H9 (cell line): ENCODE results near the gene DAAM1. TPM values are rescaled to one million over a fixed set of nuclear protein-coding genes. Genes with fewer than 3 reads are reported as not detected.

Source experiments
- DNase-seq: peaks from one replicate; pipeline ENCODE4 v3.0.0-alpha.2; 2017
- H2AFZ ChIP-seq: one replicate; pipeline ENCODE4 v1.6.1; 2013; ENCODE audit warnings: mild to moderate bottlenecking, low read length, control low read depth, moderate library complexity
- H2AK5ac ChIP-seq: 2 replicates; pipeline ENCODE4 v1.6.1; 2013; ENCODE audit warnings: low read length, control low read depth, mixed read lengths; ENCODE audit not compliant: insufficient read length
- H2BK120ac ChIP-seq: one replicate; pipeline ENCODE4 v1.6.1; 2013; ENCODE audit warnings: low read depth, mild to moderate bottlenecking, low read length, control low read depth, inconsistent platforms; ENCODE audit not compliant: poor library complexity, severe bottlenecking
- H2BK12ac ChIP-seq: 2 replicates; pipeline ENCODE4 v1.6.1; 2013; ENCODE audit warnings: low read length, control low read depth, mixed read lengths, low read depth; ENCODE audit not compliant: insufficient read length
- H2BK15ac ChIP-seq: 2 replicates; pipeline ENCODE4 v1.6.1; 2013; ENCODE audit warnings: low read depth, low read length, control low read depth
- H2BK20ac ChIP-seq: one replicate; pipeline ENCODE4 v1.6.1; 2013; ENCODE audit warnings: low read depth, mild to moderate bottlenecking, low read length, control low read depth, inconsistent platforms; ENCODE audit not compliant: poor library complexity, severe bottlenecking
- H2BK5ac ChIP-seq: 2 replicates; pipeline ENCODE4 v1.6.1; 2013; ENCODE audit warnings: low read length, control low read depth, mixed read lengths; ENCODE audit not compliant: insufficient read length
- H3K14ac ChIP-seq: 2 replicates; pipeline ENCODE4 v1.6.1; 2013; ENCODE audit warnings: low read length, control low read depth; ENCODE audit not compliant: insufficient read depth
- H3K18ac ChIP-seq: 2 replicates; pipeline ENCODE4 v1.6.1; 2013; ENCODE audit warnings: low read depth, mild to moderate bottlenecking, mixed read lengths, low read length, control low read depth; ENCODE audit not compliant: insufficient read length
- H3K23ac ChIP-seq: 2 replicates; pipeline ENCODE4 v1.6.1; 2013; ENCODE audit warnings: low read length, control low read depth, mixed read lengths, low read depth; ENCODE audit not compliant: insufficient read length
- H3K23me2 ChIP-seq: 2 replicates; pipeline ENCODE4 v1.6.1; 2013; ENCODE audit warnings: low read depth, mild to moderate bottlenecking, mixed read lengths, low read length, control low read depth; ENCODE audit not compliant: insufficient read length, poor library complexity, severe bottlenecking
- H3K27ac ChIP-seq: 2 replicates; pipeline ENCODE4 v1.5.1; 2013; ENCODE audit warnings: low read length, control low read depth, mixed read lengths, low read depth; ENCODE audit not compliant: insufficient read length
- H3K27me3 ChIP-seq: 2 replicates; pipeline ENCODE4 v1.6.1; 2013; ENCODE audit warnings: low read length, control low read depth, inconsistent platforms; ENCODE audit not compliant: insufficient read depth
- H3K4ac ChIP-seq: 2 replicates; pipeline ENCODE4 v1.6.1; 2013; ENCODE audit warnings: low read depth, mild to moderate bottlenecking, control low read depth, inconsistent platforms, low read length, moderate library complexity
- H3K4me1 ChIP-seq: 2 replicates; pipeline ENCODE4 v1.6.1; 2013; ENCODE audit warnings: low read length, control low read depth, inconsistent platforms; ENCODE audit not compliant: insufficient read depth
- H3K4me2 ChIP-seq: 2 replicates; pipeline ENCODE4 v1.6.1; 2013; ENCODE audit warnings: low read length, control low read depth, mixed read lengths; ENCODE audit not compliant: insufficient read length, insufficient read depth
- H3K56ac ChIP-seq: 2 replicates; pipeline ENCODE4 v1.6.1; 2013; ENCODE audit warnings: low read depth, mild to moderate bottlenecking, mixed read lengths, low read length, control low read depth; ENCODE audit not compliant: insufficient read length
- H3K79me1 ChIP-seq: 2 replicates; pipeline ENCODE4 v1.6.1; 2013; ENCODE audit warnings: low read depth, mild to moderate bottlenecking, moderate library complexity, low read length, control low read depth, inconsistent platforms; ENCODE audit not compliant: insufficient read depth, poor library complexity, severe bottlenecking
- H3K79me2 ChIP-seq: 2 replicates; pipeline ENCODE4 v1.6.1; 2013; ENCODE audit warnings: low read length, control low read depth, inconsistent platforms; ENCODE audit not compliant: insufficient read depth
- H3K9ac ChIP-seq: 2 replicates; pipeline ENCODE4 v1.6.1; 2013; ENCODE audit warnings: low read length, control low read depth, mixed read lengths; ENCODE audit not compliant: insufficient read length; ENCODE audit errors: extremely low read depth
- H3K9me3 ChIP-seq: one replicate; pipeline ENCODE4 v1.6.1; 2013; ENCODE audit warnings: low read depth, low read length, inconsistent platforms; ENCODE audit not compliant: control insufficient read depth
- H3T11ph ChIP-seq: one replicate; pipeline ENCODE4 v1.6.1; 2013; ENCODE audit warnings: mild to moderate bottlenecking, low read length, control low read depth, inconsistent platforms
- H4K20me1 ChIP-seq: one replicate; pipeline ENCODE4 v1.6.1; 2013; ENCODE audit not compliant: control insufficient read depth, insufficient read length, insufficient read depth
- H4K5ac ChIP-seq: 2 replicates; pipeline ENCODE4 v1.6.1; 2013; ENCODE audit warnings: low read depth, mild to moderate bottlenecking, mixed read lengths, low read length, control low read depth; ENCODE audit not compliant: insufficient read length
- H4K8ac ChIP-seq: replicated peaks from 2 replicates; pipeline ENCODE4 v1.6.1; 2013; ENCODE audit warnings: low read length, control low read depth, mixed read lengths, low read depth; ENCODE audit not compliant: insufficient read length
- H4K91ac ChIP-seq: 2 replicates; pipeline ENCODE4 v1.6.1; 2013; ENCODE audit warnings: low read depth, mild to moderate bottlenecking, moderate library complexity, mixed read lengths, low read length, control low read depth; ENCODE audit not compliant: insufficient read length
- H3K27ac Mint-ChIP-seq, 3 experiments: 2 replicates in 2 of 3; 3 replicates in 1 of 3; pipeline ENCODE4 v1.8.0; 2020 to 2021; ENCODE audit warnings: mixed read lengths in 3 of 3, mild to moderate bottlenecking in 1 of 3, moderate library complexity in 1 of 3
- H3K27me3 Mint-ChIP-seq: 2 replicates; pipeline ENCODE4 v1.8.0; 2021; ENCODE audit warnings: low read depth, mild to moderate bottlenecking, moderate library complexity, mixed read lengths
- H3K36me3 Mint-ChIP-seq, 3 experiments: 2 replicates in 2 of 3; 3 replicates in 1 of 3; pipeline ENCODE4 v1.8.0; 2020 to 2021; ENCODE audit warnings: low read depth in 3 of 3, mixed read lengths in 3 of 3; ENCODE audit not compliant: insufficient read depth in 1 of 3
- H3K4me1 Mint-ChIP-seq, 2 experiments: 2 replicates each; pipeline ENCODE4 v1.8.0; 2020; ENCODE audit warnings: mixed read lengths in 2 of 2
- H3K4me3 Mint-ChIP-seq, 2 experiments: 2 replicates in 1 of 2; 3 replicates in 1 of 2; pipeline ENCODE4 v1.8.0; 2020 to 2021; ENCODE audit warnings: mild to moderate bottlenecking in 2 of 2, mixed read lengths in 2 of 2, moderate library complexity in 1 of 2
- H3K9me3 Mint-ChIP-seq, 2 experiments: 2 replicates in 1 of 2; 3 replicates in 1 of 2; pipeline ENCODE4 v1.8.0; 2020; ENCODE audit warnings: mild to moderate bottlenecking in 2 of 2, mixed read lengths in 2 of 2, moderate library complexity in 1 of 2
- total RNA-seq: library from RNA; stranded (reverse); gene quantifications from 2 replicates; pipeline ENCODE4 v1.2.1, GENCODE V29; 2021
- TF ChIP-seq, protein P1 (sequence below): fragments of 200-600 bp; sonication (generic); conservative IDR thresholded peaks from 3 replicates; pipeline ENCODE4 v1.8.0; 2021; ENCODE audit warnings: antibody characterized with exemption, mild to moderate bottlenecking

Gene DAAM1
- total RNA-seq, 1 experiment from 2014 or later, result 19.5 TPM

DNA sequence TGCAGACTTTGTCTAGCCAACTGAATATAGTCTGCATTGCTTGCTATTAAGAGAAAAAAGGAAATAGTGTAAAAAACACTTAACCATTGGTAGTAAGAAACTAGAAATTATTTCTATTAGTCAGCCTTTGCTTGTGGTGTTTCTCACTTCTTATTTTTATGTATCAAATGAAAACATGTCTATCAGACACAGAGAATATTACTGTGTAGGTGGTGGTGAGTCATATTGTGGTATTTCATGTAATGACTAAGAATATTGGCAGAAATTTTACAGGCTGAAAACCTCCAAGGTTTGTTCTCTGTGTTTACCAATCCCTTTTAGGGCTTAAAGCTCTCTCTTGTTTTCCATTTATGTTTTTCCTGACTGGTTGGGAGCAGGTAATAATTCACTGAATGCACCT lies 87.2 kb downstream of the DAAM1 start:
- H3K56ac ChIP-seq, result no peak overlapping the region
- Mint-ChIP-seq H3K27me3 (no peaks in the 10 kb centered on the region), H3K4me3 (no peak overlapping the region), H3K36me3 (peaks cover 0 to 2% (median 0%) of the 10 kb centered on the region in 3 experiments; a peak in 1 of 7 replicates), H3K27ac (no peak overlapping the region), H3K4me1 (peaks cover 3 to 5% of the 10 kb centered on the region in 2 experiments; a peak in 3 of 4 replicates), H3K9me3 (peaks cover 3% of the 10 kb centered on the region in 2 experiments; a peak in 1 of 5 replicates)
- H2AFZ ChIP-seq, result no peak overlapping the region
- no peak overlapping the region for H2BK120ac ChIP-seq
- H2BK5ac ChIP-seq, result no peak overlapping the region
- H4K5ac ChIP-seq, result no peak overlapping the region
- no peaks in the 10 kb centered on the region for H3K79me2 ChIP-seq
- no peak overlapping the region for H3K27ac ChIP-seq
- H3K79me1 ChIP-seq, result no peaks in the 10 kb centered on the region
- no peak overlapping the region for H3T11ph ChIP-seq
- no peak overlapping the region for H2AK5ac ChIP-seq
- H3K23ac ChIP-seq, result no peak overlapping the region
- no peak overlapping the region for H4K8ac ChIP-seq
- H3K18ac ChIP-seq, result no peak overlapping the region
- no peak overlapping the region for H4K91ac ChIP-seq
- H2BK12ac ChIP-seq, result no peak overlapping the region
- H3K9ac ChIP-seq, result no peak overlapping the region
- no peak overlapping the region for H3K14ac ChIP-seq
- no peak overlapping the region for H3K4me2 ChIP-seq
- no peak overlapping the region for H2BK15ac ChIP-seq
- no peaks in the 10 kb centered on the region for H3K4me1 ChIP-seq
- TF ChIP-seq, protein P1, sequence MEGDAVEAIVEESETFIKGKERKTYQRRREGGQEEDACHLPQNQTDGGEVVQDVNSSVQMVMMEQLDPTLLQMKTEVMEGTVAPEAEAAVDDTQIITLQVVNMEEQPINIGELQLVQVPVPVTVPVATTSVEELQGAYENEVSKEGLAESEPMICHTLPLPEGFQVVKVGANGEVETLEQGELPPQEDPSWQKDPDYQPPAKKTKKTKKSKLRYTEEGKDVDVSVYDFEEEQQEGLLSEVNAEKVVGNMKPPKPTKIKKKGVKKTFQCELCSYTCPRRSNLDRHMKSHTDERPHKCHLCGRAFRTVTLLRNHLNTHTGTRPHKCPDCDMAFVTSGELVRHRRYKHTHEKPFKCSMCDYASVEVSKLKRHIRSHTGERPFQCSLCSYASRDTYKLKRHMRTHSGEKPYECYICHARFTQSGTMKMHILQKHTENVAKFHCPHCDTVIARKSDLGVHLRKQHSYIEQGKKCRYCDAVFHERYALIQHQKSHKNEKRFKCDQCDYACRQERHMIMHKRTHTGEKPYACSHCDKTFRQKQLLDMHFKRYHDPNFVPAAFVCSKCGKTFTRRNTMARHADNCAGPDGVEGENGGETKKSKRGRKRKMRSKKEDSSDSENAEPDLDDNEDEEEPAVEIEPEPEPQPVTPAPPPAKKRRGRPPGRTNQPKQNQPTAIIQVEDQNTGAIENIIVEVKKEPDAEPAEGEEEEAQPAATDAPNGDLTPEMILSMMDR, result no peak
- H4K20me1 ChIP-seq, result no peaks in the 10 kb centered on the region
- H3K27me3 ChIP-seq, result no peaks in the 10 kb centered on the region
- no peak overlapping the region for H3K4ac ChIP-seq
- no peaks in the 10 kb centered on the region for H3K9me3 ChIP-seq
- H2BK20ac ChIP-seq, result no peak overlapping the region
- no peak for DNase-seq
- no peaks in the 10 kb centered on the region for H3K23me2 ChIP-seq
